Measurements from ENCODE around the gene AQP9.

AQP9 gene

GRCh38 chr15:58118272-58118671 is 19.9 kb upstream of the AQP9 start:
- TF ChIP-seq CTCF (IDR thresholded peaks at IDR 0.05; ENCODE audit: low read depth, low read length): no peak
- no peak overlapping the region for H3K4me3 ChIP-seq (replicated peaks in 1 of 2; ENCODE audit: low read depth in 2 of 2, low read length in 2 of 2)
- no peak for DNase-seq (ENCODE audit: low read depth in 2 of 2)

GRCh38 chr15:58119016-58119415 is 19.2 kb upstream of the AQP9 start:
- DNase-seq (ENCODE audit: low read depth in 2 of 2): no peak
- TF ChIP-seq CTCF (IDR thresholded peaks at IDR 0.05; ENCODE audit: low read depth, low read length): no peak
- H3K4me3 ChIP-seq (replicated peaks in 1 of 2; ENCODE audit: low read depth in 2 of 2, low read length in 2 of 2): no peak overlapping the region

GRCh38 chr15:58124585-58124984 is 13.6 kb upstream of the AQP9 start:
- no peak overlapping the region for H3K4me3 ChIP-seq (replicated peaks in 1 of 2; ENCODE audit: low read depth in 2 of 2, low read length in 2 of 2)
- TF ChIP-seq CTCF (IDR thresholded peaks at IDR 0.05; ENCODE audit: low read depth, low read length): no peak
- no peak for DNase-seq (ENCODE audit: low read depth in 2 of 2)

GRCh38 chr15:58125333-58125732 is 12.8 kb upstream of the AQP9 start:
- no peak for TF ChIP-seq CTCF (IDR thresholded peaks at IDR 0.05; ENCODE audit: low read depth, low read length)

GRCh38 chr15:58134886-58135285 is 3.3 kb upstream of the AQP9 start:
- DNase-seq (ENCODE audit: low read depth in 2 of 2): no peak
- H3K4me3 ChIP-seq (replicated peaks in 1 of 2; ENCODE audit: low read depth in 2 of 2, low read length in 2 of 2): no peak overlapping the region
- no peak for TF ChIP-seq CTCF (IDR thresholded peaks at IDR 0.05; ENCODE audit: low read depth, low read length)

More at GRCh38 chr15:58125333-58125732, 12.8 kb upstream of the AQP9 start:
- DNase-seq (ENCODE audit: low read depth in 2 of 2): no peak
- no peak overlapping the region for H3K4me3 ChIP-seq (replicated peaks in 1 of 2; ENCODE audit: low read depth in 2 of 2, low read length in 2 of 2)

GRCh38 chr15:58135511-58136174 is 2.5 kb upstream of the AQP9 start:
- no peak overlapping the region for H3K4me3 ChIP-seq (replicated peaks in 1 of 2; ENCODE audit: low read depth in 2 of 2, low read length in 2 of 2)
- DNase-seq (ENCODE audit: low read depth in 2 of 2): no peak

More at GRCh38 chr15:58135511-58136174, 2.5 kb upstream of the AQP9 start:
- no peak for TF ChIP-seq CTCF (IDR thresholded peaks at IDR 0.05; ENCODE audit: low read depth, low read length)
